HG02981 (cell line): ENCODE measurements around the gene BMPR1B.
"Not testable (repeated sequence)": the region's sequence is repeated elsewhere in the genome, so short reads cannot be mapped to it uniquely, and the experiment has no call there.

Experiments
- ATAC-seq: cut with Tn5 transposase; IDR thresholded peaks from one replicate; pipeline ENCODE4 v1.9.1; 2021; ENCODE audit warnings: mild to moderate bottlenecking, moderate library complexity; ENCODE audit not compliant: unreplicated experiment

BMPR1B gene

GRCh38 chr4:94831607-94832006 lies 73.9 kb downstream of the BMPR1B start:
- ATAC-seq, result no peak

- not testable (repeated sequence) for ATAC-seq
Measured at GRCh38 chr4:94832329-94832728, 74.6 kb downstream of the BMPR1B start.

GRCh38 chr4:94833394-94833793 lies 75.6 kb downstream of the BMPR1B start:
- no peak for ATAC-seq

GRCh38 chr4:94834501-94834900 lies 76.7 kb downstream of the BMPR1B start:
- no peak for ATAC-seq

- ATAC-seq, result not testable (repeated sequence)
Measured at GRCh38 chr4:94841166-94841863, 83.6 kb downstream of the BMPR1B start.

- no peak for ATAC-seq
Measured at GRCh38 chr4:94841864-94842221, 84.1 kb downstream of the BMPR1B start.

GRCh38 chr4:94843216-94843615 lies 85.5 kb downstream of the BMPR1B start:
- ATAC-seq, result no peak

GRCh38 chr4:94848326-94848725 lies 90.6 kb downstream of the BMPR1B start:
- ATAC-seq, result no peak

GRCh38 chr4:94849901-94850300 lies 92.1 kb downstream of the BMPR1B start:
- no peak for ATAC-seq

GRCh38 chr4:94852616-94853015 lies 94.9 kb downstream of the BMPR1B start:
- ATAC-seq, result no peak

- no peak for ATAC-seq
Measured at GRCh38 chr4:94856030-94856429, 98.3 kb downstream of the BMPR1B start.

- no peak for ATAC-seq
Measured at GRCh38 chr4:94870146-94870545, 112.4 kb downstream of the BMPR1B start.

- no peak for ATAC-seq
Measured at GRCh38 chr4:94871644-94872305, 114.0 kb downstream of the BMPR1B start.

GRCh38 chr4:94877973-94878372 lies 120.2 kb downstream of the BMPR1B start:
- no peak for ATAC-seq

GRCh38 chr4:94880956-94881355 lies 123.2 kb downstream of the BMPR1B start:
- ATAC-seq, result no peak

- no peak for ATAC-seq
Measured at GRCh38 chr4:94882756-94883155, 125.0 kb downstream of the BMPR1B start.

GRCh38 chr4:94887027-94887426 lies 129.3 kb downstream of the BMPR1B start:
- no peak for ATAC-seq

GRCh38 chr4:94889523-94889922 lies 131.8 kb downstream of the BMPR1B start:
- ATAC-seq, result no peak

- ATAC-seq, result no peak
Measured at GRCh38 chr4:94889946-94890345, 132.2 kb downstream of the BMPR1B start.

- ATAC-seq, result no peak
Measured at GRCh38 chr4:94890579-94890978, 132.8 kb downstream of the BMPR1B start.

GRCh38 chr4:94892051-94892450 lies 134.3 kb downstream of the BMPR1B start:
- ATAC-seq, result no peak

- ATAC-seq, result no peak
Measured at GRCh38 chr4:94895081-94895480, 137.3 kb downstream of the BMPR1B start.

- ATAC-seq, result no peak
Measured at GRCh38 chr4:94897023-94897422, 139.3 kb downstream of the BMPR1B start.
